ENCODE results near the gene ATP10B. TPM values are rescaled to one million over a fixed set of nuclear protein-coding genes. Genes with fewer than 3 reads are reported as not detected.

The ATP10B gene
- total and polyA plus RNA-seq, 2 experiments from 2014 or later, result 2.7 to 5.1 TPM

- no peaks in the 10 kb centered on the region for H3K36me3 ChIP-seq (replicated peaks; ENCODE audit: insufficient read depth, low read depth)
- TF ChIP-seq EZH2phosphoT487 (IDR thresholded peaks at IDR 0.05; ENCODE audit: low read depth, severe bottlenecking, unreplicated experiment) (no peak), CTCF (IDR thresholded peaks at IDR 0.05; ENCODE audit: poor library complexity) (no peak), EZH2 (IDR thresholded peaks at IDR 0.05; ENCODE audit: borderline replicate concordance) (no peak)
- H3K79me2 ChIP-seq, result no peaks in the 10 kb centered on the region
- H3K27me3 ChIP-seq, result no peaks in the 10 kb centered on the region
- no peak overlapping the region for H3K4me2 ChIP-seq
- peaks cover 4% of the 10 kb centered on the region for H3K4me1 ChIP-seq (ENCODE audit: insufficient read depth)
- no peak overlapping the region for H3K4me3 ChIP-seq
- no peaks in the 10 kb centered on the region for H4K20me1 ChIP-seq (ENCODE audit: insufficient read depth, poor library complexity, severe bottlenecking)
- no peak for DNase-seq (ENCODE audit: low spot score)
- H3K9me3 ChIP-seq (ENCODE audit: low read depth), result no peaks in the 10 kb centered on the region
- H2AFZ ChIP-seq, result no peak overlapping the region
- H3K9me2 ChIP-seq (replicated peaks; ENCODE audit: insufficient read depth), result no peaks in the 10 kb centered on the region
- peak overlapping the region; percentile 66 for H3K27ac ChIP-seq
- WGBS (ENCODE audit: low lambda C conversion rate, missing lambda C conversion rate), result 76% methylated on average over 1 of the region's 1 CpG
These were observed 194.9 kb downstream of the ATP10B start for GRCh38 chr5:160657068-160657507.

- no peak for DNase-seq (ENCODE audit: low spot score)
- H3K9me2 ChIP-seq (replicated peaks; ENCODE audit: insufficient read depth), result no peaks in the 10 kb centered on the region
- no peaks in the 10 kb centered on the region for H3K36me3 ChIP-seq (replicated peaks; ENCODE audit: insufficient read depth, low read depth)
- no peak overlapping the region for H3K4me3 ChIP-seq
- H3K27ac ChIP-seq, result no peak overlapping the region
- WGBS (ENCODE audit: low lambda C conversion rate, missing lambda C conversion rate), result 75% methylated on average over 8 of the region's 8 CpGs
- H3K4me2 ChIP-seq, result no peak overlapping the region
- H4K20me1 ChIP-seq (ENCODE audit: insufficient read depth, poor library complexity, severe bottlenecking), result no peaks in the 10 kb centered on the region
- no peaks in the 10 kb centered on the region for H3K27me3 ChIP-seq
- peaks cover 4% of the 10 kb centered on the region for H3K4me1 ChIP-seq (ENCODE audit: insufficient read depth)
- H2AFZ ChIP-seq, result no peak overlapping the region
- H3K9me3 ChIP-seq (ENCODE audit: low read depth), result no peaks in the 10 kb centered on the region
- no peaks in the 10 kb centered on the region for H3K79me2 ChIP-seq
- TF ChIP-seq EZH2 (IDR thresholded peaks at IDR 0.05; ENCODE audit: borderline replicate concordance) (no peak), EZH2phosphoT487 (IDR thresholded peaks at IDR 0.05; ENCODE audit: low read depth, severe bottlenecking, unreplicated experiment) (no peak), CTCF (IDR thresholded peaks at IDR 0.05; ENCODE audit: poor library complexity) (no peak)
These were observed 196.3 kb downstream of the ATP10B start for GRCh38 chr5:160655717-160656116.

DNA sequence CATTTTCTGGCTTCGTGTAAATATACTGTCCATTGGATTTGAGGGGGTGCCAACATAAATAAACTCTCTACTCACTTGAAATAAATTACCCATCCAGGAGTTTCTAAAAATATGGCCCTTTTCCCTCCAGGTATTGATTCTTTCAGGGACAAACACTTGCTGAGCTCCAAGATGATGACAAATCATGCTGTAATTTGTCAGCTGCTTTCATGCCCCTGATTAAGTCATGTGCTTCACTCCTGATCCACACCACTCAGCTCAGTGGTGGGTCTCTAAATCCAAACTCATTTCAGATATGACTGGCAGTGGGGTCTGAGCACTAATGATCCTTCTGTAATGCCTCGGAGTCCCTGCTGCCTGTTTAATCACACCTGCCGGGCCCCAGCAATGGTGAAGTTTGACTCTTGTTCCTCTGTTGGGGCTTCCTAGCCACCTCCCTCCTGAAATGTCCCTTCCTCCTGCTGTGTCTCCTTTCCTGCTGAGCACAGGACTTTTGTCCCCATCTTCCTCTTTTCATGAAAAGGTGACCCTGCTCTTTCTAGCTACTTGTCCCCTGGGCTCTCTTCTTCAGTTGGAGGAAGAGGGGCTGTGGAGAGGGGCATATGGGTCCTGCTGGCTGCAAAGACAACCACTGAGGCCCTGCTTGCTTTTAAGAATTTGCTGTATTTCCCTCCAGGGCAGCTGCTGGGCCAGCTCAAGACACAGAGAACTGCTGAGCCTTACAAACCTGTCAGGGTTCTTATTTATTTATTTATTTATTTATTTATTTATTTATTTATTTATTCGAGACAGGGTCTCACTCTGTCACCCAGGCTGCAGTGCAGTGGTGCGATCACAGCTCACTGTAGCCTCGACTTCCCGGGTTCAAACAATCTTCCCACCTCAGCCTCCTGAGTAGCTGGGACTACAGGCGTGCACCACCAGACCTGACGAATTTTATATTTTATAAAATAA lies 200.0 kb downstream of the ATP10B start:
- Histone ChIP-seq H4K20me1 (ENCODE audit: insufficient read depth, poor library complexity, severe bottlenecking) (no peaks in the 10 kb centered on the region), H3K36me3 (replicated peaks; ENCODE audit: insufficient read depth, low read depth) (no peaks in the 10 kb centered on the region), H2AFZ (no peak overlapping the region), H3K79me2 (no peaks in the 10 kb centered on the region), H3K9me2 (replicated peaks; ENCODE audit: insufficient read depth) (no peaks in the 10 kb centered on the region), H3K27me3 (no peaks in the 10 kb centered on the region), H3K4me2 (no peak overlapping the region), H3K4me3 (no peak overlapping the region), H3K9me3 (ENCODE audit: low read depth) (no peaks in the 10 kb centered on the region), H3K27ac (no peak overlapping the region), H3K4me1 (ENCODE audit: insufficient read depth) (no peaks in the 10 kb centered on the region)
- 92% methylated on average over 9 of the region's 9 CpGs for WGBS (ENCODE audit: low lambda C conversion rate, missing lambda C conversion rate)
- TF ChIP-seq EZH2phosphoT487 (IDR thresholded peaks at IDR 0.05; ENCODE audit: low read depth, severe bottlenecking, unreplicated experiment) (no peak), CTCF (IDR thresholded peaks at IDR 0.05; ENCODE audit: poor library complexity) (no peak), EZH2 (IDR thresholded peaks at IDR 0.05; ENCODE audit: borderline replicate concordance) (no peak)
- no peak for DNase-seq (ENCODE audit: low spot score)

Measured in hepatocyte (in vitro differentiated cells).